ENCODE data around the gene SERPINE2. TPM values are rescaled to one million over a fixed set of nuclear protein-coding genes. Genes with fewer than 3 reads are reported as not detected.
A peak's percentile ranks its signal among the peaks of the same experiment; 100 is the strongest.
"Not testable (repeated sequence)": the region's sequence is repeated elsewhere in the genome, so short reads cannot be mapped to it uniquely, and the experiment has no call there.

Gene SERPINE2
- total and polyA plus RNA-seq, 8 donors = 1.8 to 27.4 (median 11.2) TPM; not detected in 1

GRCh38 chr2:223943135-223943534 is 96.0 kb downstream of the SERPINE2 start:
- no peaks in the 10 kb centered on the region for H3K27me3 ChIP-seq
- peak overlapping the region in 4 of 5 donors; percentile 94 to 97 (median 96) for H3K27ac ChIP-seq
- DNase-seq = peak in 1 of 2 donors; percentile 31
- peak overlapping the region; percentile 93 to 99 (median 98) for H3K4me3 ChIP-seq
- 37 to 75% (median 50%) methylated on average over 1 of the region's 1 CpG for WGBS, 5 donors
- intact Hi-C loops (cut with DNase I; ENCODE audit: low total_unique reads) = no loop called here
- no peaks in the 10 kb centered on the region for H3K9me3 ChIP-seq
- no peak for TF ChIP-seq POLR2AphosphoS5 (IDR thresholded peaks at IDR 0.05)
- no peak for TF ChIP-seq EP300 (IDR thresholded peaks at IDR 0.05)
- TF ChIP-seq POLR2A (IDR thresholded peaks at IDR 0.05) = no peak
- TF ChIP-seq, protein P1, sequence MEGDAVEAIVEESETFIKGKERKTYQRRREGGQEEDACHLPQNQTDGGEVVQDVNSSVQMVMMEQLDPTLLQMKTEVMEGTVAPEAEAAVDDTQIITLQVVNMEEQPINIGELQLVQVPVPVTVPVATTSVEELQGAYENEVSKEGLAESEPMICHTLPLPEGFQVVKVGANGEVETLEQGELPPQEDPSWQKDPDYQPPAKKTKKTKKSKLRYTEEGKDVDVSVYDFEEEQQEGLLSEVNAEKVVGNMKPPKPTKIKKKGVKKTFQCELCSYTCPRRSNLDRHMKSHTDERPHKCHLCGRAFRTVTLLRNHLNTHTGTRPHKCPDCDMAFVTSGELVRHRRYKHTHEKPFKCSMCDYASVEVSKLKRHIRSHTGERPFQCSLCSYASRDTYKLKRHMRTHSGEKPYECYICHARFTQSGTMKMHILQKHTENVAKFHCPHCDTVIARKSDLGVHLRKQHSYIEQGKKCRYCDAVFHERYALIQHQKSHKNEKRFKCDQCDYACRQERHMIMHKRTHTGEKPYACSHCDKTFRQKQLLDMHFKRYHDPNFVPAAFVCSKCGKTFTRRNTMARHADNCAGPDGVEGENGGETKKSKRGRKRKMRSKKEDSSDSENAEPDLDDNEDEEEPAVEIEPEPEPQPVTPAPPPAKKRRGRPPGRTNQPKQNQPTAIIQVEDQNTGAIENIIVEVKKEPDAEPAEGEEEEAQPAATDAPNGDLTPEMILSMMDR (IDR thresholded peaks at IDR 0.05) = no peak
- H3K36me3 ChIP-seq = no peaks in the 10 kb centered on the region
- H3K4me1 ChIP-seq = peaks cover 34 to 66% (median 53%) of the 10 kb centered on the region in 4 donors

GRCh38 chr2:223941579-223942277 is 97.4 kb downstream of the SERPINE2 start:
- intact Hi-C loops (cut with DNase I; ENCODE audit: low total_unique reads) = no loop called here
- H3K4me1 ChIP-seq = peaks cover 39 to 74% (median 56%) of the 10 kb centered on the region in 4 donors
- DNase-seq = peak in 1 of 2 donors; percentile 28
- H3K27me3 ChIP-seq = no peaks in the 10 kb centered on the region
- H3K4me3 ChIP-seq = no peak overlapping the region
- TF ChIP-seq, protein P1 (IDR thresholded peaks at IDR 0.05) = no peak
- TF ChIP-seq EP300 (IDR thresholded peaks at IDR 0.05) = no peak
- TF ChIP-seq POLR2A (IDR thresholded peaks at IDR 0.05) = no peak
- no peak for TF ChIP-seq POLR2AphosphoS5 (IDR thresholded peaks at IDR 0.05)
- no peaks in the 10 kb centered on the region for H3K36me3 ChIP-seq
- H3K27ac ChIP-seq = peak overlapping the region in 1 of 5 donors; percentile 49
- WGBS, 5 donors = 50 to 65% (median 55%) methylated on average over 12 of the region's 12 CpGs
- H3K9me3 ChIP-seq = no peaks in the 10 kb centered on the region

GRCh38 chr2:223939438-223939837 is 99.6 kb downstream of the SERPINE2 start:
- intact Hi-C loops (cut with DNase I; ENCODE audit: low total_unique reads); H3K27me3 ChIP-seq; H3K27ac ChIP-seq; H3K36me3 ChIP-seq; H3K4me3 ChIP-seq; H3K9me3 ChIP-seq; DNase-seq: not testable (repeated sequence)
- WGBS, 5 donors = 38 to 47% (median 42%) methylated on average over 2 of the region's 2 CpGs
- peaks cover 52 to 89% (median 75%) of the 10 kb centered on the region in 4 donors for H3K4me1 ChIP-seq

DNA sequence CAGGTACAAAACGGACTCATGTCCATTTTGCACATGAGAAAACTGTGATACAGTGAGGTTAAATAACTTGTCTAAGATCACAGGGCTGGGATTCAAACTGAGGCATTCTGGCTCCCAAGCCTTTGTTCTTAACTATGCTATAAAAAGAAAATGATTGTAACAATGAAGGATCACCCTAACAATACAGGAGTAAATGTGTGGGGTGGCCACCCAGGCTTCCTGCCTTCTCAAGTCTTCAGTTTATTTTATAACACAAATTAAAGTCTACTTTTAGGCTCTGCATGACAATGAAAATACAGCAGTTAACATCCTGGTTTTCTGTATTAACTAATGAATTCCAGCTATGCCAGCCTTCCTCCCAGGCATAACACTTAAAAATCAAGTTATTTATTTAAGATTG is 101.6 kb downstream of the SERPINE2 start:
- Histone ChIP-seq H3K27ac (peak overlapping the region in 1 of 5 donors; percentile 7), H3K4me1 (peaks cover 50 to 85% (median 75%) of the 10 kb centered on the region in 4 donors), H3K36me3 (no peaks in the 10 kb centered on the region), H3K27me3 (no peaks in the 10 kb centered on the region), H3K9me3 (no peaks in the 10 kb centered on the region), H3K4me3 (no peak overlapping the region)
- WGBS, 5 donors = 0 to 34% (median 0%) methylated on average over 1 of the region's 1 CpG
- TF ChIP-seq POLR2AphosphoS5 (IDR thresholded peaks at IDR 0.05) = no peak
- TF ChIP-seq, protein P1 (IDR thresholded peaks at IDR 0.05) = no peak
- no peak for TF ChIP-seq EP300 (IDR thresholded peaks at IDR 0.05)
- TF ChIP-seq POLR2A (IDR thresholded peaks at IDR 0.05) = no peak
- intact Hi-C loops (cut with DNase I; ENCODE audit: low total_unique reads) = no loop called here
- no peak for DNase-seq

DNA sequence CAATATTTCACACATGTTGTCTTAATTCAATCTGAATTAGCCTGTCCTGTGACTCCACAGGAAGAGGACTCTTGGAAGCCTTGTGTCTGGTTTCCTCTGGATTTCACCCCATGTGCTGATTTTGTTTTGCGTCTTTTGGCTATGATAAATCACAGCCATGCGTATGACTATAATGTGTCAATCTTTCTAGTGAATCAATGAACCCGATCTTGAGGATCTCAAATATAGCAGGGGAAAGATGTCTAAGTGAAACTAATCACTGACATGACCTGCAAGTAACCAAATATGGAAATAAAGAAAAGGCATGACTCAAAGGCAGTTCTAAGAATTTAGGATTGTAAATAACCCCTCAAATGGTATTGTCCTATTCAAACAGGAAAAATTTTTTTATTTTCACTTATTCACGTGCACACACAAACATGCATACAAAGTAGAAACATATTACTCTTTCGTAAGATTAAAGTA is 102.2 kb downstream of the SERPINE2 start:
- H3K36me3 ChIP-seq = no peaks in the 10 kb centered on the region
- H3K27me3 ChIP-seq = no peaks in the 10 kb centered on the region
- H3K4me1 ChIP-seq = peaks cover 45 to 82% (median 72%) of the 10 kb centered on the region in 4 donors
- no peak overlapping the region for H3K4me3 ChIP-seq
- WGBS, 5 donors = 58 to 74% (median 69%) methylated on average over 5 of the region's 5 CpGs
- DNase-seq = no peak
- no peaks in the 10 kb centered on the region for H3K9me3 ChIP-seq
- TF ChIP-seq POLR2A (IDR thresholded peaks at IDR 0.05) (no peak), POLR2AphosphoS5 (IDR thresholded peaks at IDR 0.05) (no peak), EP300 (IDR thresholded peaks at IDR 0.05) (no peak)
- TF ChIP-seq, protein P1 (IDR thresholded peaks at IDR 0.05) = no peak
- H3K27ac ChIP-seq = peak overlapping the region in 3 of 5 donors; percentile 21 to 46 (median 27)
- intact Hi-C loops (cut with DNase I; ENCODE audit: low total_unique reads) = no loop called here

Measured in stomach (tissue), 9 donors.